ENCODE results near the gene GABRD.

DNA sequence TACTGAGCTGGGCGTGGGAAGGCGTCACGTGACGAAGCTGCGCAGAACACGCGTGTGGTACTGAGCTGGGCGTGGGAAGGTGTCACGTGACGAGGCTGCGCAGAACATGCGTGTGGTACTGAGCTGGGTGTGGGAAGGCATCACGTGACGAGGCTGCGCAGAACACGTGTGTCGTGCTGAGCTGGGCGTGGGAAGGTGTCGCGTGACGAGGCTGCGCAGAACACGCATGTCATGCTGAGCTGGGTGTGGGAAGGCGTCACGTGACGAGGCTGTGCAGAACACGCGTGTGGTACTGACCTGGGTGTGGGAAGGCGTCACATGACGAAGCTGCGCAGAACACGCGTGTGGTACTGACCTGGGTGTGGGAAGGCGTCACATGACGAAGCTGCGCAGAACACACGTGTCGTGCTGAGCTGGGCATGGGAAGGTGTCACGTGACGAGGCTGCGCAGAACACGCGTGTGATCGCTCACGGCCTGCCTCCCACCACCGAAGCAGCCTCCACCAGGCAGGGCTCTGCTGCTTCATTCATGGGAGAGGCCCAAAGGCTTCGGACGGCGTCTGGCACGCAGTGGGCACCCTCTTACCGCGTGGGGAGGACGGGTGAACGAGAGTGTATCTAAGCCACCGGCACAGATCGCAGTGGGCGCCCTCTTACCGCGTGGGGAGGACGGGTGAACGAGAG is 39.5 kb upstream of the GABRD start:
- TF ChIP-seq POLR2A (IDR thresholded peaks at IDR 0.05; ENCODE audit: low read length) (no peak), GATA1 (IDR thresholded peaks at IDR 0.05; ENCODE audit: low read depth, low read length) (no peak)

Measured in erythroblast (primary cell).